NCI-H128 (cell line): ENCODE results near the gene LRMDA.

Experiments
- DNase-seq: peaks from one replicate; lab custom pipeline; 2025; ENCODE audit not compliant: unreplicated experiment; lab: John Stamatoyannopoulos, UW

Gene LRMDA

DNA sequence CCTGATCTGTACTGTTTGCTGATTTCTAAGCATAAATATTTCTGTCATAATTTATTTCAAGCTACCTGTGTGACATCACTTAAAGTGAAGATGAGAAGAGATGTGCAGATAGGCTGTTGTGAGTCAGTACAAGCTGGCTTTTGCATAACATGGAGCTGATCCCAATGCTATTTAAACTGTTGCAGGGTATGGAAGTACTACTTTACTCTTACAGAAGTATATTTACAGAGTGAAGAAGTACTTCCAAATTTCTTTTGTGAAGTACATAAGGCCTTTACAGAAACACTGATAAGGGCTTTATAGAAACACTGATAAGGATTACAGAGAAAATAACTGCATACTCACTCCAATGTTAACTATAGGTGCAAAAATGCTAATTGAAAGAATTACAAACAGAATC, 911.6 kb downstream of the LRMDA start:
- no peak for DNase-seq

DNA sequence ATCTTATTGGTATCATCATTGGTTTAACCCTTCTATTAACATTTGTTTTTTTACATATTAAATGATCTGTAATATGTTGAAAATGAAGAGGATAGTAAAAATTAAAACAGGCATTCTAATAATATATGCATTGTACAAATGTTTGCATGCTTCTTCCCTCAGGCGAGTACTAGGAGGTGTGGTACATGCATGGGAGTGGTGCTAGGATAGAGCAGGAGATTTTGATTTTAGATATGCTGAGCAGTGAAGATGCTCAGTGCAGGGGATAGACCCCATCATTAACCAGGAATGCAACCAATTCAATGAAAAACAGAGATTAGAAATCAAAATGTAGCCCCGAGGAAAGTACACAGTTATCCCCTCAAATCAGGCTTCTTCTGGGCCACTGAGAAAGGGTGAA, 916.4 kb downstream of the LRMDA start:
- no peak for DNase-seq

DNA sequence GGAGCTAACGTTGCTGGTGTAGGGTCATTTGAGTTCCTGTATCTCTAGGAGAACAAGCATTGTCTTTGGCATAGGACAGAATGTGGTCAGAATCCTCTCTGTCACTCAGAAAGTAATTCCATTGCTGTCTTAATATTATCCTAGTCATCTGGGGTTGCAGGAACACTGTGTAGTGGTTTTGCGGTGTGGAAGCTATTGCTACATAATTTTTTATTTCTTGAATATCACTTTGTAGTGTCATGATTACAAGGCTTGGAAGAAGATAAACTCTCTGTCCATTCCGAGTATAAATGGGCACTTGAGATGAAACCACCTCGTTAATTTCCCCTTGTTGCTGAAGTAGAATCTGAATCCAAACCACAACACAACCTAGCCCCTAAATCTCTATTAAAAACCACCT, 919.2 kb downstream of the LRMDA start:
- no peak for DNase-seq

DNA sequence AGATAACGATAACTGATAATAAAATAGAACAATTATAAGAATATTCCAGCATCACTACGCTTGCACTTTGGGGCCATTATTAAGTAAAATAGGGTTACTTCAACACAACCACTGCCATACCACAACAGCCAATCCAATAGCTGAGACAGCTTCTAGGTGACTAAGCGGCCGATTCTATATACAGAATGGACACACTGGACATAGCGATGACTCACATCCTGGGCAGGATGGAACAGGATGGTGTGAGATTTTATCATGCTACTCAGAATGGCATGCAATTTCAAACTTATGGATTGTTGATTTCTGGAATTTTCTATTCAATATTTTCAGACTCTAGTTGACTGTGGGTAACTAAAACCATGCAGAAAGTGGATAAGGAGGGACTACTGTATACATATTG, 920.9 kb downstream of the LRMDA start:
- DNase-seq, result no peak

DNA sequence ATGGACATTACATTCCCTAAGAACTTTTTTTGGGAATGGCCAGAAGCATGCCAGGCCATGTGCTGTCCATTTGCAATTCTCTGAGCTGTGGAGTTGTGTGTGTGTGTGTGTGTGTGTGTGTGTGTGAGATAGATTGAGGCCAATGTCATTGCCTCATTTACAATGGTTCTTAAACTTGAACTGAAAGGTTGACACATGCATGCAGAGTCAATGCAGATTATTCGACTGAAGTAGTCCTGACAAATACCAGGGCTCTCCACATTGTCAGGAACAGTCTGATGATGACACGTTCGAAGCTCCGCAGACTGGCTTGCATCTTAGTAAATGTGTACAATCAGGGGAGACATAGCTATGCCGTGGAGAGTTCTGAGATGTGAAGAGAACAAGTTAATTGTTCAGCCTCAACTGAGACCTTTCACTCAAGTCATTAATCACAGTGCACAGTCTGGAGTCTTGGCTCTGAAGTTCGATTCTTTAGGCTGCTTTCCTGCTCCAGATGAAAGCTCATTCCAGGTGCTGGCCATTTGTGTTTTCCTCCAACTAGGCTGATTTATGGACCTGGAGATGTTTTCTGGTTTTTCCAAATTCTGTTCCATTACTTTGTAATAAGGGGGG, 921.9 kb downstream of the LRMDA start:
- DNase-seq, result no peak

DNA sequence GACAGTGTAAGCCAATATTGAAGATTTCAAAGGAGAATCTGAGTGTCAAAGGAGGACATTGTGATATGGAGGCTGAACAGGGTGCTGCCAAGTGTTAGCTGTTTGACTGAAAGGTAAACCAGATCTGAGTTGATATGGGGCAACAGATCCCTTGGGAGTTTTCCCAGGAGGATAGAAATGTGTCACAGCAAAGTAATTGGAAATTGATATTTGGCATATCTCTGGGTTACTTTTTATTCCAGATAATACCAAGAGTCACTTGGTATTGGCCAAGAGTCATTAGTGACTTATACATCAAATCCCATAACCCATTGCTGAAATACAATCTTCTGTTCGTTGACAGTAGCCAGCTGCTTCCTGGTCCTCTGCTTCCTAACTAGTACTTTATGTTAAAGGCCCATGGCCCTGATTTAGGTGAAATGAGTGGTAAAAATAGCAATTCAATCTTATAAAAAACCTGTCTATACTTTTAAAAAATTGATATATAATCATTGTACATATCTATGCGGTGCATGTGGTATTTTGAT, 922.9 kb downstream of the LRMDA start:
- DNase-seq, result no peak

DNA sequence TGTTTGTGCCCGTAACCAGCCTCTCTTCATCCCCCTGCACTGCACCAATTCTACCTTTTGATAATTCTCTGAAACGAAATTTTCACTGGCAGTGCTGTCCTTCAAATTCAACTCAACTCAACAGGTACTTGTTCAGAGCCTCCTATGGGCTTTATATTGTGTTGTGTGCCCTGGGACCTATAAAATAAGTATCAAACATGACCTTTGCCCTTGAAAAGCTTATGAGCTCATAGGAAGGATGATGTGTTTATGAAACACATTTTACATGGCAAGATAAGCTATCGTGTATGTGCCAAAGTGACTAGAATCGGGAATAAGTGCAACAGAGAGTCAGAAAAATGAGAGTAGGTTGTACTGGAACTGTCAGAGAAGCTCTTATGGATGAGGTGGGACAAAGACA, 923.5 kb downstream of the LRMDA start:
- no peak for DNase-seq

DNA sequence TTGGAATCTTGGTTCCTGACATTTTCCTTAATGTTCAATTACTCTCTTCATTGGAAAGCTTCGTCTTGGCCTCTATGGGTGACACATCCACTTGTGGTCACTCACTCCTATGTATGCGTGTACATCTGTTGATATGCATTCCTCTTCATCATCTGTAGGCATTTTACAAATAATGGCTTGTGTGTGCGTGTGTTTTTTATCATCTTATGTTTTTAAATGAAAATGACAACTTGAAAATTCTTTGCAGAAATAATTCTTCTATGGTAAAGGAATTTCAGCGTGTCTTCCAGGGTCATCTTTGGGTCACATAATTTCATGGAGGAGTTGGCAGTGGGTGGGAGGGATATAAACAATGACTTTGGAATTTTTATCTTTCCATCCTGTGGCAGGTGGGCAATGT, 925.1 kb downstream of the LRMDA start:
- DNase-seq, result no peak

DNA sequence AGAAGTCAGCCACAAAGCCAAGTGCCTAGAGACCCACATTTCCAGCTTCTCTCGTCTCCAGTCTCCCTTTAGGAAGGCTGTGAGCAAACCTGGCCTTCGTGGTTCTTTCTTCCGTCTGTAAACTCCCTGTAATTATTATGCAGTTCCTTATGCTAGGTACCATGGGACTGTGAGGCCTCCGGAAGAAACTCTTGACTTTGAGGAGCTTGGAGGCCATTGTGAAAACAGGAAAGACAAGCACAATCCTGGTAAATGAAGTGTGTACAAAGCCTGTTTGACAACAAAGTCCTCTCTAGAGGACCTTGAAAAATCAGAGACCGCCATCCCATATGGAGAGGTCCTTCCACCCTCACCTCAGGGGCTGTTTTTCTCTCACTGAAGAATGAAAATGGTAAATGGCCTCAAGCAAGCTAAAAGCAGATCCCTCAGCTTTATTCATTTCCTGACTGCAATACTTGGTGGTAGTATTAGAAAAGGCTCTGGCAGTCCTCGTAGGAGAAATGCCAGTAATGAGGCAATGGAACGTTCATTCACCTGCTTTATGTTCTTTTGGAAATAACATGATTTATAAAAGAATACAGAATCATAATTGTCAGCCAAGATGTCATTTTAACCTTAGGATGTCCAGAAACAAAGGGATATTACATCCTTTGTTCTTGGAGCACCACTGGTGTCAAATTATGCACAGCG, 926.4 kb downstream of the LRMDA start:
- no peak for DNase-seq

DNA sequence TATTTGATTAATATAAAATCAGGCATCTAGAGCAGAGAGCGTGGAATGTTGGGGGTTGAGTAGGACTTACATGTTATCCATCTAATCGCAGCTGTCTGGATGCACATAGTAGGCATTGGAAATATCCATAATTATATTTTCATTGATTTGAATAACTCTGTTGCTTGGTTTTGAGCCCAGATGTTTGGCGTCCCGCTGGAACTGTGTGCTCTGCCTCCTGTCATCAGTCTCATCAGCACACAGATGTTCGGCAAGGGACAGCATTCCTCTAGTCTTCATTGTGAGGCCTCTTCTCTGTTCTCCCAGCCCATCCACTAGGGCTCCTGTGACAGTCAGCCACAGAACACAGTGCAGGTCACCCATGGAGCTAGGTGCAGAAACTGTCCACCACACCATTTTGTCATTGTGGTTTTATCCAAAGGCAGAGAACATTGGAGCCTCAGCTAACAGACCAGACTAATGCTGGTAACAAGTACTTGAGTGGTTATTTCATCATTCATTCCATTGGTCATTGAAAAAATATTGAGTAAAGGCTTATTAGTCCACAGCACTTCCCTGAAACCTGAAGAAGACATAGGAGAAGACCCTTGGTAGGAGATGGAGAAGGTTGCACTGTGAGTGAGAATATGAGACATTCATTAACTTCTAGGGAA, 927.4 kb downstream of the LRMDA start:
- DNase-seq, result no peak

DNA sequence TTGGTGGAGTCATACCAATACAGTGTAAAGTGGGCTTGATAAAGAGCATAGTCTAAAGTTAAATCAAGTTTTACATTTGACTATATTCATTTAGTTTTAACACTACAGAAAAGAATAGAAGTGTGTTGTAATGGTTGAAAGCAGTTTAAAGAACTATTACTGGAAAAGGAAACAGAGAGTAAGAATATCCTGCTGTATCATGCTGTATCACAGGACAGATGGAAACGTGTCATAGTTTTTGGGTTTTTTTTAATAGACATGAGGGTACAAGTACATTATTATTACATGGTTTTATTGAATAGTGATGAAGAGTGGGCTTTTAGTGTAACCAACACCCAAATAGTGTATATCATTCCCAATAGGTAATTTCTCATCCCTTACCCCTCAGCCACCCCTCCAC, 944.3 kb downstream of the LRMDA start:
- DNase-seq, result no peak

DNA sequence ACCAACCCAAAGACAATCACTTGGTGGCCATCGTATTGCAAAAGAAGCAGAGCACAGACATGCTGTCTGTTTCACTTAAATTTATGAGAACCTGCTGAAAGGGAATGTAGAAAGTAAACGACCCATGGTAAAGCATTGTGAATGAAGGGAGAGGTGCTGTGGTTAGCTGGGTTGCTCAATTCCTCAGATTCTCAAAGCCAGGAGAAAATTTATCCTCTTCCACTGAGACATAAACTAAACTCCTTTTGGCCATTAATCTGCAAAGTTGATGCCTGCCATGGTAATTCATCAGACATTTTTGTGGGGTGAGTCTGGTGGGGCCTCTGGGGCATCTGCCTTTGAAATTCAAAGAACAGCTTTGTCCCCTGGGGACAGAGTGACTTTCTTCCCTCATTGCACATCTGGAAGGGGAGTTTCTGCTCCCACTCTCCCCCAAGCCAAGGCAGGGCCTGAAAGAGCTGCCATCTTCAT, 951.0 kb downstream of the LRMDA start:
- DNase-seq, result no peak

DNA sequence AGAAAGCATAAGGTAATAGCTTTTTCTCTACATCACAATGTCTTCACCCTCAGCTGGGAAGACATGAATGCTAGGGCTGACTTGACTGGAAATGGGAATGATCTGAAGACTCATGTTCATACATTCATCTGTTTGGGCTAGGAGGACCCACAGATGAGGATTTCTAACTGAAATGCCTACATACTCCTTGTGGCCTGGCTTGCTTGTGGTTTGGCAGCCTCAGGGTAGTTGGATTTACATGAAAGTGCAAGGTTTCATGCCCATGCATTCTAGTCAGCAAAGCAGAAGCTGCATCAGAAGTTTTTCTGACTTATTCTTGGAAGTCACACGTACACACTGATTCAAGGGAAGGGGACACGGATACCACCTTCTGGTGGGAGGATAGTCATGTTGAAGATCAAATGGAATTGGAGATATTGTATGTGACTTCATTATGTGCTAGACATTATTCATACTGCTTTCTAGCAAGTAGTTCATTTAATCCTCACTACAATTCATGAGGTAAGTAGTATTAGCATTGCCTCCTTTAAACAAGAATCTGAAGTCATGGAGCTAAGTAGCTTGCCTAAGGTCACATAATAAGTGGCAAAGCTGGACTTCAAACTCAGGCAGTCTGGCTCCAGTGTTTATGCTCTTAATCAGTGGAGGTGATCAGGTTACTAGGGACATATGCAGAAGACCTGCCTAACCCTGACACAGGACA, 957.0 kb downstream of the LRMDA start:
- DNase-seq, result no peak

DNA sequence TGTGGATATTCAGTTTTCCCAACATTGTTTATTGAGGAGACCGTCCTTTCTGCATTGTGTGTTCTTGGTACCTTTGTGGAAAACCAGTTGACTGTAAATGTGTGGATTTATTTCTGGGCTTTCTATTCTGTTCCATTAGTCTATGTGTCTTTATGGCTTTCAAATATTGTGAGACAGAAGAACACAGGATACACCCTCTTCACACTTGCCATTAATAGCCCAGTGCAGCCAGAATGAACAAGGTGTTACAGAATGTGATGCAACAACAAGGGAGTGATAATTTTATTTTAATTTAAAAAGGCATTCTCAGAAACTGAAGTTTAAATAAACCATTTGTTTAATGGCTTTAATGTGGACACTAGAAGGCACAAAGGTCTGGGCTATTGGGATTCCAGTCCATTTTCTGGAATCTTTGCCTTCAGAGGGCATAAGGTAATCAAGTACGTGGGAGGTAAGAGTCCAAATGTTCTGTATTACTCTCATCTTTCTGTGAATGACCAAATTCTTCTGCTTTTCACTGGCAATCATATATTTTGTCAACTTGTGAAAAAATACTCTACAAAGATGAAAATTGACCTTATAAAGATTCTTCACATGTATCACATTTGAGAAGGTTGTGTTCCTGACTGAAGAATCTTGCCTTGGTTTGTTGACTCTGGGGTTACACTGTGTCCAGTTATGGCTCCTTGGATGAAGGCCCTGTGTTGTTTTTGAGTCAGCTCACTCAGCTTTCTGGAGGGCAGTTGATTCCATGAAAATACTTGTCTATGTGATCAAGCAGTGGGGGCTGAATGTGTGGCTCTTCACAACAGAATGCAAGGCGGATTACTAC, 962.7 kb downstream of the LRMDA start:
- no peak for DNase-seq

DNA sequence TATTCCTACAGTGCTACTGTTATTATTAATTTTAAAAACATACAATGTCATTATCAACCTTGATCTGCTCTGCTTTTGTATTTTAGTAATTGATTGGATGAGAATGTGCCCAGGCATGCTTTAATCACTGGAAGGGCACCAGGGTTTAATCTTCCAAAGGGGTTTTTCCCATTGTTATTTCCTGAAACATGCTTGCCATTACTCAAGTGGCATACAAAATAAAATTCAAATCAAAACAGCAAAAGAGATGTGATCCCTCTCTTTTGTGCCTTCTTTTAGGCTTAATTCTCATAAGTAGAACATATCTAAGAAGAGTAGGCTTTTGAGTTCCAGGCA, 963.3 kb downstream of the LRMDA start:
- no peak for DNase-seq

DNA sequence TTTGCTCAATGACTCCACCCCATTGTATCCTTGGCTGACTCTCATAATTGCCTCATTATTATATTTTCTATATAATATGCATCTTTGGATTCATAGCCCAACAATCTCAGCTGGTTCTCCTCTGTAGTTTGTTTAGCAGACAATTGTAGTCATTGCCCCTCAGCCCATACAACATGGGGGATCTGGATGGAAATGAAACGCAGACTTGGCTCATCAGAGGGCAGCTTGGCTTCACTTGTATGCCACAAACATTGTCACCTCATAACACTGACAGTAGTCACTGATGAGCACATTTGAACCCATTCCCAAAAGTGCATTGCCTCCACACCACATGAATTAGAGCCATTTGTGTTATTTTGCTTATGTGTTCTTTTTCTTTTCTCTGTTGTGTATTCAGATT, 963.8 kb downstream of the LRMDA start:
- DNase-seq, result no peak

DNA sequence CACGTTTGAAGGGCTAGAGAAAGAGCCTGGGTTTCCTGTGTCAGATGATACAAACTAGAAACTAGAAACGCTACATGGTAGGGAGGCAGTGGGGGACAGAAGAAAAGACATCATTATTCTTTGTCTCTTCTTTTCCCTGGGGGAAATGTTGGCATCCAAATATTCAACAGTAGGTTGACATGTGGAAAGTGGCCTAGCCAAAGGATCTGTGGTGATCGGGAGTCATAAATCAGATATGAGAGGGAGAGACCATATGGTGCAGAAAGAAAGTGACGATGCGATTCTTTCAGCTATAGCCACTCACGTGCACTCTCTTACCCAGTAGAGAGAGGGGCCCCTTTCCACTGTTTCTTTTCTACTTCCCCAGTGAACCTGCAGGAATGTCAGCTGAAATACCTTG, 964.7 kb downstream of the LRMDA start:
- DNase-seq, result no peak

DNA sequence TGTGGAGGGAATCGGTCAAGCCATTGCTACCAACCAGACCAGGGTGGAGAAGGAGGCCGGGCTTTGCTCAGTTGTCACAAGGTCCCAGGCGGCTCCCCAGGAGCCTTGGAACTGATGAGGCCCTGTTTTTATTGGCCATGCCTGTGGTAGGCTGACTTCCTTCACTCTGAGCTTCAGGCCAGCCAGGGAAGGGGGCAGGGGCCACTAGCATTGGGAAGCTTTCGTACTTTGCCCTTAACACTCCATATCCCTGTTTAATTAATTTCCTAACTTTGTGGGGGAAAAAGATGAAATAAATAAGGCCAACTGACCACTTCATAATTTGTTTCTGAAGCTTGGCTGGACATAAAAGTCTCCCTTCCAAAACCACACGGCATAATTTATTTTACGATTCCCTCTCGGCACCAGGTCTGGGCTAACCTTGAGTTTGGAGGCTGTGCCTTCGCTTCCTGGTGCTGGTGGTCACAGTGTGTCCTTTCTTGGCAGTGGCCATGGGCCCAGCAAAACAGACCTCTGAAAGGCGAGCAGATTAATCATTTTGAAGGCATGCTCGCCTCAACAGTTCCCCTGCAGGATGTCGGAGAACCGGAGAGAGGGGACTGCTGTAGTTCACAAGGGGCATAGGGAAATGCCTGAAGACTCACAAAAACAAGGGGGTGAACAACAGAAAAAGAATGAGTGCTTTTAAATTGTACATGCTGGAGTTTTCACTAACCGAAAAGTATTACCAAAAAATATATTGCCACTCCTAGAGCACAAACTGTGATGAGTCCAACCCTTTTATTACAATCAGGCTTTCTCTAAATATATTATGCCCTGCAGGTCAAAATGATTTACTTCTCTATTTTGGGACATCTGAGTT, 966.0 kb downstream of the LRMDA start:
- DNase-seq, result no peak

DNA sequence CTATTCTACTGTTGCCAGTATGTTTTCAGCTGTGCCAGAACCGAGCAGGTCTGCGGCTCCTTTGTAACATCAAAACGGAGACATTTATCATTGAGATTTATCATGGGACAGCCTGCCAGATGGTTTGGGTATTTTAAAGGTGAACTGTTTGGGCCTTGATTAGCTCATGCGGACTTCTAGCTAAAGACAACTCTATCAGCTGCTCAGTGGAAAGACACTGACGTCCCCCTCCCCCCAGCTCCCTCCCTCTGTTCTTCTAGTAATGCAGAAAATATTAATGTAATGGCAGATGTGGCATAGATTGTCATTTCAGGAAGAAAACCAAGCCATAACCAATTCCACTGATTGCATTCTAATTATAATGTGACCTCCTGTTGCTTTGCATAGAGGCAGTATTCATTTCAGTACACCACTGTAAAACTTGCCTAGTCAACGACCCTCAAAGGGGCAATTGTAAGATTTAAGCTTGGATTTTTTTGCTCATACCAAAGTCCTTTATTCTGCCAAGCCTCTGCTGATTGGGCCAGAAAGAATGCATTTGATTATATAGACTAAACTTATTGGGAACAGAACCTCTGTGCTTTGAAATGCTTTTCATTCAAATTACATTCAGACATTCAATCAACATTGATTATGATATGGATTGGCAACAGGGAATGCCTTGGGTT, 966.8 kb downstream of the LRMDA start:
- DNase-seq, result no peak
